Parathyroid adenoma (tissue), 2 donors: ENCODE data around the gene ZFYVE1.

Source experiments
- H2AFZ ChIP-seq: fragments of 300-600 bp; sonication (generic); one replicate; pipeline ENCODE4 v1.7.0; 2017; ENCODE audit warnings: antibody characterized with exemption, mild to moderate bottlenecking
- H3K27ac ChIP-seq: fragments of 300-600 bp; sonication (generic); one replicate; pipeline ENCODE4 v1.7.0; 2017
- H3K27me3 ChIP-seq: fragments of 300-600 bp; sonication (generic); one replicate; pipeline ENCODE4 v1.7.0; 2017; ENCODE audit warnings: low read length; ENCODE audit not compliant: control insufficient read depth, insufficient read depth
- H3K36me3 ChIP-seq: fragments of 300-600 bp; sonication (generic); one replicate; pipeline ENCODE4 v1.7.0; 2017; ENCODE audit warnings: low read length; ENCODE audit not compliant: control insufficient read depth, insufficient read depth
- H3K4me1 ChIP-seq: fragments of 300-600 bp; sonication (generic); one replicate; pipeline ENCODE4 v1.7.0; 2017; ENCODE audit warnings: control low read depth
- H3K4me2 ChIP-seq: fragments of 300-600 bp; sonication (generic); one replicate; pipeline ENCODE4 v1.7.0; 2017; ENCODE audit warnings: low read length
- H3K4me3 ChIP-seq: fragments of 300-600 bp; sonication (generic); one replicate; pipeline ENCODE4 v1.7.0; 2017; ENCODE audit warnings: low read depth, low read length
- H3K79me2 ChIP-seq: fragments of 300-600 bp; sonication (generic); one replicate; pipeline ENCODE4 v1.7.0; 2017; ENCODE audit warnings: control low read depth
- H3K9ac ChIP-seq: fragments of 300-600 bp; sonication (generic); one replicate; pipeline ENCODE4 v1.7.0; 2017; ENCODE audit warnings: mild to moderate bottlenecking
- H3K9me3 ChIP-seq: fragments of 300-600 bp; sonication (generic); one replicate; pipeline ENCODE4 v1.7.0; 2017; ENCODE audit warnings: low read length; ENCODE audit not compliant: control insufficient read depth
- CTCF ChIP-seq: fragments of 300-600 bp; sonication (generic); IDR thresholded peaks from one replicate; pipeline ENCODE4 v1.7.0; 2017; ENCODE audit warnings: antibody characterized with exemption, mild to moderate bottlenecking
- donor health status: primary hyperparathyroidism.

Gene ZFYVE1

DNA sequence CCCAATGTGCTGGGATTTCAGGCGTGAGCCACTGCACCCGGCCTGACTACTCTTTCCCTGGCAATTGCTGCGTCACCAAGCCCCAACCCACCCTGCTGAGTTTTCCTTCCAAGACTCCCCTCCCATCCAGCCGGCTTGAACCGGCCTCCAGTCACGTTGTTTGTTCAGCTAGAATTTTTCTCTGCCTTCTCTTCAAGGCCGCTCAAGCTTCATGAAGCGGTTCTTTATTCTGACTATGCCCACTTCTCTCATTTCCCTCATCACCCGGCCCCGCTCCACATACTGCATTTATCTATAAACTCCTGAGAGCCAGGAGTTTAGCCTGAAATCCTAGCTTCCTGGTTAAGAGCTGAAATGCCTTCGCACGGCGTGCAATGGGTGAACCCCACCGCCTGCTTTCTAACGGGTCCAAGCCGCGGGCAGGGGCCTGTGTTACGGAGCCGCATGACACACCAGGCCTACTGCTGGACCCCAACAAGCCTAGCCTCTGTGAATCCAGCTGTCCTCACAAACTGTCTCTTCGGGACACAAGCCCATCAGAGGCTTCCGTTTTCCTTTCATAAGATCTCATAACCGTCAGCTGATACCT is 101.6 kb downstream of the ZFYVE1 start:
- Histone ChIP-seq H3K27me3 (no peaks in the 10 kb centered on the region), H3K9me3 (no peaks in the 10 kb centered on the region), H3K79me2 (peaks cover 8% of the 10 kb centered on the region), H3K4me3 (no peak overlapping the region), H3K36me3 (no peaks in the 10 kb centered on the region), H3K4me1 (no peaks in the 10 kb centered on the region), H3K27ac (no peak overlapping the region), H3K9ac (no peak overlapping the region), H3K4me2 (no peak overlapping the region), H2AFZ (peak overlapping the region; percentile 87)
- TF ChIP-seq CTCF: no peak

DNA sequence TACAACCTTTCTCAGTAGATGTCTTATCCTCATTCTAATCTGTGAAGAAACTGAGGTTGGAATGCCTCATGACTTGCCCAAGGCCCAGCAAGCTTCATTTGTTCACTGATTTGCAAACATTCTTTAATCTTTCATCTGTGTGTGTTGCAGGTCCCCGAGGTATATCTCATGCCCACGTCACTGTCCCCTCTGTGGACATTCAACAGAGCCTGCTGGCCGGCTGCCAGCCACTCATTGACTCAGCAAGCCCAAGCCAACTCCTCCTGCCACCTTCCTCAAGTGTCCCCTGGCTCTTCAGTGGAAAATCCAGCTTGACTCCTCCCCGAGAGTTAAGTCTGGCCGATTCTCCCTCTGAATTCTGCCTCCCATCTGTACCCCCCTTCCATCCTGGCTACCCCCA is 102.6 kb downstream of the ZFYVE1 start:
- Histone ChIP-seq H3K9me3 (no peaks in the 10 kb centered on the region), H3K79me2 (peaks cover 7% of the 10 kb centered on the region), H3K4me2 (no peak overlapping the region), H3K27ac (no peak overlapping the region), H2AFZ (no peak overlapping the region), H3K9ac (no peak overlapping the region), H3K36me3 (no peaks in the 10 kb centered on the region), H3K4me3 (no peak overlapping the region), H3K4me1 (no peaks in the 10 kb centered on the region), H3K27me3 (no peaks in the 10 kb centered on the region)
- no peak for TF ChIP-seq CTCF

DNA sequence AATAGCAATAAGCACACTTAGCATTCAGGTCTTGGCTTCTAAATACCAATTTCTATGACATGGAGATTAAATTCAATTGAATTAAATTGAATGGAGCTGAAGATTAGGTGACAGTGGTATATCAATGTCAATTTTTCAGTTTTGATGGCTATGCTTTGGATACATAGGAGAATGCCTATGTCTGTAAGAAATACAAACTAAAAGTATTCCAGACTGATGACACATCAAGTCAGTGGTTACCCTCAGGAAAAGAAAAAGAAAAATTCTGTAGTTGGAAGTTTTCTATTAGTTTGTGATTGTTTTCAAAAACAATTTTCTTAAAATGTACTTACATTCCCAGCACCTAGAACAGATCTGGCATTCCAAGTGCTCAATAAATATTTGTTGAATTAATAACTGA is 105.5 kb downstream of the ZFYVE1 start:
- no peaks in the 10 kb centered on the region for H3K9me3 ChIP-seq
- H3K4me2 ChIP-seq: no peak overlapping the region
- H3K79me2 ChIP-seq: no peaks in the 10 kb centered on the region
- H3K4me3 ChIP-seq: no peak overlapping the region
- H3K9ac ChIP-seq: no peak overlapping the region
- H2AFZ ChIP-seq: no peak overlapping the region
- no peak overlapping the region for H3K27ac ChIP-seq
- no peaks in the 10 kb centered on the region for H3K27me3 ChIP-seq
- TF ChIP-seq CTCF: no peak
- H3K36me3 ChIP-seq: no peaks in the 10 kb centered on the region
- H3K4me1 ChIP-seq: no peaks in the 10 kb centered on the region

DNA sequence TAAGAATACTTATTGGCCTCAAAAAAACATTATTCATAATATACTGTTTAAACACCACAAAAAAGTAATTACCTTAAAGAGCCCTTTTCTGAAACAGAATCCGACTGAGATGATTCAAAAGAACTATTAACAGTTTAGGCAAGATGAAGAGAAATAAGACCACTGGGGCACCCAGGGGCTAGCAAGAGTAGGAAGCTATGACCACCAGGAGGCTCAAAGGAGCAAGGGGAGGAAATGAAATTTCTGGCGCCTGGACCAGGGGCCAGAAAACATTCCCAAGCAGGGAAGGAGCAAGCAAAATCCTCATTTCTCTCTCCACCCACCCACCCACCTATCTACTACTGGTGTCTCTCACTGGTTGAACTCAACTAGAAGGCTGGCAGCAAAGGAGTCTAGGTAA is 106.9 kb downstream of the ZFYVE1 start:
- no peak overlapping the region for H3K4me2 ChIP-seq
- TF ChIP-seq CTCF: no peak
- H3K79me2 ChIP-seq: no peaks in the 10 kb centered on the region
- H3K9ac ChIP-seq: no peak overlapping the region
- no peaks in the 10 kb centered on the region for H3K36me3 ChIP-seq
- H3K4me1 ChIP-seq: no peaks in the 10 kb centered on the region
- H3K9me3 ChIP-seq: no peaks in the 10 kb centered on the region
- no peak overlapping the region for H3K4me3 ChIP-seq
- no peak overlapping the region for H3K27ac ChIP-seq
- no peak overlapping the region for H2AFZ ChIP-seq
- H3K27me3 ChIP-seq: no peaks in the 10 kb centered on the region
